GM12874 (cell line): ENCODE measurements around the gene CIC.

Experiments
- TF ChIP-seq, protein P1 (sequence below): IDR thresholded peaks from 2 replicates; pipeline ENCODE4 v1.5.1; 2011; ENCODE audit warnings: low read depth, mild to moderate bottlenecking, control low read depth, low read length, moderate library complexity; ENCODE audit not compliant: insufficient read depth

CIC gene

GRCh38 chr19:42275103-42275502 lies 6.1 kb downstream of the CIC start:
- TF ChIP-seq, protein P1, sequence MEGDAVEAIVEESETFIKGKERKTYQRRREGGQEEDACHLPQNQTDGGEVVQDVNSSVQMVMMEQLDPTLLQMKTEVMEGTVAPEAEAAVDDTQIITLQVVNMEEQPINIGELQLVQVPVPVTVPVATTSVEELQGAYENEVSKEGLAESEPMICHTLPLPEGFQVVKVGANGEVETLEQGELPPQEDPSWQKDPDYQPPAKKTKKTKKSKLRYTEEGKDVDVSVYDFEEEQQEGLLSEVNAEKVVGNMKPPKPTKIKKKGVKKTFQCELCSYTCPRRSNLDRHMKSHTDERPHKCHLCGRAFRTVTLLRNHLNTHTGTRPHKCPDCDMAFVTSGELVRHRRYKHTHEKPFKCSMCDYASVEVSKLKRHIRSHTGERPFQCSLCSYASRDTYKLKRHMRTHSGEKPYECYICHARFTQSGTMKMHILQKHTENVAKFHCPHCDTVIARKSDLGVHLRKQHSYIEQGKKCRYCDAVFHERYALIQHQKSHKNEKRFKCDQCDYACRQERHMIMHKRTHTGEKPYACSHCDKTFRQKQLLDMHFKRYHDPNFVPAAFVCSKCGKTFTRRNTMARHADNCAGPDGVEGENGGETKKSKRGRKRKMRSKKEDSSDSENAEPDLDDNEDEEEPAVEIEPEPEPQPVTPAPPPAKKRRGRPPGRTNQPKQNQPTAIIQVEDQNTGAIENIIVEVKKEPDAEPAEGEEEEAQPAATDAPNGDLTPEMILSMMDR, result no peak

DNA sequence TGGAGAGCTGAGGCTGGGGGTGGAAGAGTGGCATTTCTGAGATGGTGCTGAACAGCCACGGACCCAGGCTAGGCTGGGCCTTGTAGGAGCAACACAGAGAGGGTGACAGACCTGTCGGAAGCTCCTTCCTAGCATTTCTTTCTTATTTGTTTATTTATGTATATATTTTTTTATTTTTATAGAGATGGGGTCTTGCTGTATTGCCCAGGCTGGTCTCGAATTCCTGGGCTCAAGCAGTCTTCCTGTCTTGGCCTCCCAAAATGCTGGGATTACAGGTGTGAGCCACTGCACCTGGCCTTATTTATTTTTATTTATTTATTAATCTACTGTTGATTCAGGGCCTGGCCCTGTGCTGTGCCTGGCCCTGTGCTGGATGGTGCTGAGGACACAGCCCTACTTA lies 6.5 kb downstream of the CIC start:
- TF ChIP-seq, protein P1, result no peak

GRCh38 chr19:42276284-42276683 lies 7.2 kb downstream of the CIC start:
- TF ChIP-seq, protein P1, result no peak

- TF ChIP-seq, protein P1, result no peak
These were observed 7.8 kb downstream of the CIC start for GRCh38 chr19:42276821-42277220.

DNA sequence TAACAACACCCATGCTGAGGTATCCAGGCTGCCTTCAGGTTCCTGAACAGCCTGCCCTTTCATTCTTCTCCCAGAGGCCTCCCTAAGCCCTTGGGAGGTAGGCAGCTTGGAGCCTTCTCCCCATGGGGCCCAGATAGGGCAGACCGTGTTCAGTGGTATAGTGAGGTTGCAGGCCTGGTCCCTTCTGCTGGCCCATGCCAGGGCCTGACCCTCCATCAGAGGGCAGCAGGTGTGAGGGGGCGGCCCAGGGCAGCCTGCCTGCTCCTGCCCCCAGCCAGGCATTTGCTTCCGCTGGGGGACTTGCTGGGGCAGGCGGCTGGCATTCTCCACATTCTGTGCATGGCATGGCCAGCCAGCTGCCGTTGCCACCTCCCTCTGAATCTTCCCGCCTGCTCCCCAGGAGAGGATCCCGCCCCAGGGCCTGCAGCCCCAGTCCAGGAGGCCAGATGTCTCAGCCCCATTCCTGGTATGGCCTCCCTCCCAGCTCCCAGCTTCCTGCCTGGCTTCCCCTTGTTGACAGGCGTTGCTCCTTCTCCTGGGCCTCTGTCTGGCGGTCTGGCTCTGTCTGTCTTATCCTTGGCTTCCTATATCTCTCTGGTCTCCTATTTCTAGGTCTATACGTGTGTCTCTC lies 8.9 kb downstream of the CIC start:
- TF ChIP-seq, protein P1, result no peak

DNA sequence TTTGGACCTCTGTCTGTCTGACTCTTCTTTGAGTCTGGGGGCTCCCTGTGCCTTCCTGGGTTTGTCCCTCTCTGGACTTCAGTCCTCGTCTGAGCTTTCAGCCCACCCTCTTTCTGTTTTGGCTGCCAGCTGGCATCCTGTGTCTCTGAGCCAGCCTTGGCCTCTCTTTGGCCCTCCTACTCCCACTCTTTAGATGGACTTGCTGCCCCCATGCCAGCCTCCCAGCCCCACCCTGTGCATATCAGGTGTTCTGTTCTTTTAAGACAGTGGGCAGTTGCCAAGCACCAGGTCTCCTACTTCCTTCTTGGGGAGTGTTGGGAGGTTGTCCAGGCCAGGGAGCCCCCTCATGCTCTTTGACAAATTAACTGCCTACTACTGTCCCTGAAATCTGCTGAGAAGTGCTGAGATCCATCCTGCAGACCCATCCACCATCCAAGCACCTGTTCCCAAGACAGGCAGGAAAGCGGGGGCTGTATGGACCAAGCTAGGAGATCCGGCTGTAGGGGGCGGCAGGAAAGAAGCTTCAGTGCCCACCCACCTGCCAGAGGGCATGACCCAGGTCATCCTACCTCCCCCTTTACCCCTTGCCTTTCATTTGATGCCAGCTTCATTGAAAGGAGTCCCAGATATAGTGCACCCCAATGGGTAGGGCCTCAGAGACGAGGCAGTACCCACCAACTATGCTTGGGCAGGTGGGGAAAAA lies 9.6 kb downstream of the CIC start:
- TF ChIP-seq, protein P1, result no peak

GRCh38 chr19:42279155-42279901 lies 10.3 kb downstream of the CIC start:
- TF ChIP-seq, protein P1, result no peak
